ENCODE data around the gene HEATR1. TPM values are rescaled to one million over a fixed set of nuclear protein-coding genes. Genes with fewer than 3 reads are reported as not detected.
"Not testable (repeated sequence)": the region's sequence is repeated elsewhere in the genome, so short reads cannot be mapped to it uniquely, and the experiment has no call there.

Gene HEATR1
- total and polyA plus RNA-seq, 2 donors = 7.1 to 17.7 TPM

DNA sequence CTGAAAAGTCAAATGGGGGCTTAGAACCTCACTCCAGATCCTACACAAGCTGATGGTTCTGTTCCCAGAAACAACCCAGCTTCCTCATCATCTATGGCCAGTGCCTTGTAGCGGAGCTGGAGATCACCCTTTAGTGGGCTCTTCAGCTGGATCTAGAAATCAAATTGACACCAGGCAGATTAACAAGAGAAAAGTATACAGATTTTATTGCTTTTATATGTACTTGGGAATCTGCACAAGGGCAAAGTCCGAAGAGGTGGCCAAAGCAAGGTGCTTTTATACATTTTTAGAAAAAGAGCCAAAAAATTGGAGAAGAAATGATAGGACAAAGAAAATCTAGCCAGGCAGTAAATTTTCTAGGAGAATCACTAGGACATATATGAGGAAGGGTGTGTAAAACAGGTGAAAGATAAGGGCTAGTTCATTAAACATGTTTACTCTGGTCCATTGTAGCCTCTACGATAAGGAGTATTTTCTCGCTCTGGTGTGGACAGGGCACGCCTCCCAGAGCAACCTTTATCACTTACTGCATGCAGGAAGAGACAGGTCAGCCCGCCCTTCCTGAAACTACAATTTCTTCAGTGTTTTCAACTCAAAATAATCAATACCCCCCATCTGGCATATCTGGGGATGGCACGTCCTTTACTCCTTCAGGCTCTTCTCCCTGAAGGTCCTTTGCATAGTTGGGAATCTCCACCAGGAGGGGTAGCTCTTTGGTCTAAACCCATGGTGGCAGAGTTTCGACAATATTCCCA lies 94.5 kb downstream of the HEATR1 start:
- DNase-seq (ENCODE audit: low read depth in 6 of 9, low spot score in 9 of 9) = no peak
- Histone ChIP-seq H3K27me3 (ENCODE audit: control insufficient read depth in 2 of 2, insufficient read depth in 1 of 2, low read length in 1 of 2) (no peaks in the 10 kb centered on the region), H3K4me1 (ENCODE audit: control insufficient read depth in 2 of 2, insufficient read depth in 2 of 2, low read length in 2 of 2) (no peaks in the 10 kb centered on the region), H3K4me3 (ENCODE audit: low read length in 2 of 2) (no peak overlapping the region), H3K27ac (ENCODE audit: low read depth in 1 of 2, low read length in 1 of 2) (no peak overlapping the region), H3K36me3 (ENCODE audit: control insufficient read depth in 2 of 2, insufficient read depth in 2 of 2, low read length in 1 of 2) (no peaks in the 10 kb centered on the region), H3K9me3 (ENCODE audit: control insufficient read depth in 2 of 2, insufficient read depth in 1 of 2, low read length in 1 of 2) (no peaks in the 10 kb centered on the region)
- WGBS = 95% methylated on average over 8 of the region's 8 CpGs

DNA sequence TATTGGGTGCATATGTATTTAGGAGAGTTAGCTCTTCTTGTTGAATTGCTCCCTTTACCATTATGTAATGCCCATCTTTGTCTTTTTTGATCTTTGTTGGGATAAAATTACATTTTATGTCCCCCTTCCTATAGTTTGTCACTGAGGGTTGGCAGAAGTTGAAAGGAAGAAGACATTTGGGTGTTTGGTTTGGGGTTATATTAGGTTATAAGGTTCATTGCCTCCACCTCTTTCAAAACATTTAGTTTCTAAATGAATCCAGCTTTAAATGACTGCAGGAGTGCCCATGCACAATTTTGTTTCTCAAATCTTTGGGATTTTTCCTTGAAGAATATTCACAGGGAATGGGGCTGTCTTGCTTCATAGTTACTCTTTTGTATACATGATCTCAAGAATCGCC lies 95.1 kb downstream of the HEATR1 start:
- no peaks in the 10 kb centered on the region for H3K36me3 ChIP-seq (ENCODE audit: control insufficient read depth in 2 of 2, insufficient read depth in 2 of 2, low read length in 1 of 2)
- H3K27ac ChIP-seq (ENCODE audit: low read depth in 1 of 2, low read length in 1 of 2) = no peak overlapping the region
- WGBS = 98% methylated on average over 1 of the region's 1 CpG
- no peak for DNase-seq (ENCODE audit: low read depth in 6 of 9, low spot score in 9 of 9)
- H3K27me3 ChIP-seq (ENCODE audit: control insufficient read depth in 2 of 2, insufficient read depth in 1 of 2, low read length in 1 of 2) = no peaks in the 10 kb centered on the region
- no peak overlapping the region for H3K4me3 ChIP-seq (ENCODE audit: low read length in 2 of 2)
- no peaks in the 10 kb centered on the region for H3K9me3 ChIP-seq (ENCODE audit: control insufficient read depth in 2 of 2, insufficient read depth in 1 of 2, low read length in 1 of 2)
- no peaks in the 10 kb centered on the region for H3K4me1 ChIP-seq (ENCODE audit: control insufficient read depth in 2 of 2, insufficient read depth in 2 of 2, low read length in 2 of 2)

DNA sequence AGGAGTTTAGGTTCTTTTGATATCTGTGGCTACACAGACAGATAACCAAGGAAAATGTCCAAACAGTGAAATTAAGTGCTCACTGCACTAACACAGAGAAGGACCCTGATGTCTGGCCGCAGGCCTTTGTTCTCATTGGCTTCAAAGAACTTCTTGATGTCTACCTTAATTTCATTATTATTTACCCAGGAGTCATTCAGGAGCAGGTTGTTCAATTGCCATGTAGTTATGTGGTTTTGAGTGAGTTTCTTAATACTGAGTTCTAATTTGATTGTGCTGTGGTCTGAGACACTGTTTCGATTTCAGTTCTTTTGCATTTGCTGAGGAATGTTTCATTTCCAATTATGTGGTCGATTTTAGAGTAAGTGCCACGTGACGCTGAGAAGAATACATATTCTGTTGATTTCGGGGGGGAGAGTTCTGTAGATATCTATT lies 95.7 kb downstream of the HEATR1 start:
- H3K27me3 ChIP-seq (ENCODE audit: control insufficient read depth in 2 of 2, insufficient read depth in 1 of 2, low read length in 1 of 2) = no peaks in the 10 kb centered on the region
- no peak overlapping the region for H3K4me3 ChIP-seq (ENCODE audit: low read length in 2 of 2)
- H3K27ac ChIP-seq (ENCODE audit: low read depth in 1 of 2, low read length in 1 of 2) = no peak overlapping the region
- 97% methylated on average over 6 of the region's 6 CpGs for WGBS
- H3K4me1 ChIP-seq (ENCODE audit: control insufficient read depth in 2 of 2, insufficient read depth in 2 of 2, low read length in 2 of 2) = no peaks in the 10 kb centered on the region
- no peak for DNase-seq (ENCODE audit: low read depth in 6 of 9, low spot score in 9 of 9)
- no peaks in the 10 kb centered on the region for H3K36me3 ChIP-seq (ENCODE audit: control insufficient read depth in 2 of 2, insufficient read depth in 2 of 2, low read length in 1 of 2)
- no peaks in the 10 kb centered on the region for H3K9me3 ChIP-seq (ENCODE audit: control insufficient read depth in 2 of 2, insufficient read depth in 1 of 2, low read length in 1 of 2)

DNA sequence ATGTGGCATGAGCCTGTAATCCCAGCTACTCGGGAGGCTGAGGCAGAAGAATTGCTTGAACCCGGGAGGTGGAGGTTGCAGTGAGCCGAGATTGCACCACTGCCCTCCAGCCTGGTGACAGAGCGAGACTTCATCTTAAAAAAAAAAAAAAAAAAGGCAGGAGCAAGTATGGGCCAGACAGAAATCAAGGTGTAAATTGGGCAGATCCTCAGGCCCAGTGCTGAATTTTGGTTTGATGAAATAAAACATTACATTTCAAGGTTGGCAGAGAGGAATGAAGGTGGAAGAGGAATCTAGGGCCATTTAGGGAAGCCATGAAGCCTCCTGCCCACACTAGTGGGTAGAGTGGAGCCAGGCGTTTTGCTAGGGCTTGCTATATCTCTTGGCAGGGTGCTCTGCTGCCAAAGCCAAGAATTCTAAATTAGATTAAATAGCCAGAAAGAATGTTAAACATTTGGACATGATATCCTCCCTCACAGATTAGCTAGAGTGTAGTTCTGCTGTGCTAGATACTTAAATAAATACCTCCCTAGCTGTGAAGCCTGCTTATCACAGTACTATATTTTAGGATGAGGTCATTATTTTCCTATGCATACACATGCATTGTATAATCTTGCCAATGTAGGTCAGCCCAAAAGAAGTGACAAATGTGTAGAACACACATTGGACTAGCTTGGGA lies 97.2 kb downstream of the HEATR1 start:
- 94% methylated on average over 5 of the region's 5 CpGs for WGBS
- Histone ChIP-seq H3K27me3 (ENCODE audit: control insufficient read depth in 2 of 2, insufficient read depth in 1 of 2, low read length in 1 of 2) (no peaks in the 10 kb centered on the region), H3K36me3 (ENCODE audit: control insufficient read depth in 2 of 2, insufficient read depth in 2 of 2, low read length in 1 of 2) (no peaks in the 10 kb centered on the region), H3K4me3 (ENCODE audit: low read length in 2 of 2) (no peak overlapping the region), H3K4me1 (ENCODE audit: control insufficient read depth in 2 of 2, insufficient read depth in 2 of 2, low read length in 2 of 2) (peaks cover 0 to 7% of the 10 kb centered on the region in 2 donors), H3K9me3 (ENCODE audit: control insufficient read depth in 2 of 2, insufficient read depth in 1 of 2, low read length in 1 of 2) (no peaks in the 10 kb centered on the region), H3K27ac (ENCODE audit: low read depth in 1 of 2, low read length in 1 of 2) (no peak overlapping the region)
- no peak for DNase-seq (ENCODE audit: low read depth in 6 of 9, low spot score in 9 of 9)

DNA sequence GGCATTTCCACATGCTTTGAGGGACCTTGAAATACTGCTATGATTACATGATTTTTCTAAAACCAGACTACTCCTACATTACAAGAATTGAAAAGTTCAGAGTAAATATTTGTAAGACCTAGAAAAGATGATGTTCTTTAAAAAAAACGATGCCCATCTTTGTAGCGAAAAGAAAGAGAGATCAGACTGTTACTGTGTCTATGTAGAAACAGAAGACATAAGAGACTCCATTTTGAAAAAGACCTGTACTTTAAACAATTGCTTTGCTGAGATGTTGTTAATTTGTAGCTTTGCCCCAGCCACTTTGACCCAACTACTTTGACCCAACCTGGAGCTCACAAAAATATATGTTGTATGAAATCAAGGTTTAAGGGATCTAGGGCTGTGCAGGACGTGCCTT lies 100.0 kb downstream of the HEATR1 start:
- H3K9me3 ChIP-seq (ENCODE audit: control insufficient read depth in 2 of 2, insufficient read depth in 1 of 2, low read length in 1 of 2); H3K4me1 ChIP-seq (ENCODE audit: control insufficient read depth in 2 of 2, insufficient read depth in 2 of 2, low read length in 2 of 2); H3K4me3 ChIP-seq (ENCODE audit: low read length in 2 of 2); DNase-seq (ENCODE audit: low read depth in 6 of 9, low spot score in 9 of 9); H3K27ac ChIP-seq (ENCODE audit: low read depth in 1 of 2, low read length in 1 of 2); H3K36me3 ChIP-seq (ENCODE audit: control insufficient read depth in 2 of 2, insufficient read depth in 2 of 2, low read length in 1 of 2); H3K27me3 ChIP-seq (ENCODE audit: control insufficient read depth in 2 of 2, insufficient read depth in 1 of 2, low read length in 1 of 2): not testable (repeated sequence)
- WGBS = 96% methylated on average over 3 of the region's 3 CpGs

DNA sequence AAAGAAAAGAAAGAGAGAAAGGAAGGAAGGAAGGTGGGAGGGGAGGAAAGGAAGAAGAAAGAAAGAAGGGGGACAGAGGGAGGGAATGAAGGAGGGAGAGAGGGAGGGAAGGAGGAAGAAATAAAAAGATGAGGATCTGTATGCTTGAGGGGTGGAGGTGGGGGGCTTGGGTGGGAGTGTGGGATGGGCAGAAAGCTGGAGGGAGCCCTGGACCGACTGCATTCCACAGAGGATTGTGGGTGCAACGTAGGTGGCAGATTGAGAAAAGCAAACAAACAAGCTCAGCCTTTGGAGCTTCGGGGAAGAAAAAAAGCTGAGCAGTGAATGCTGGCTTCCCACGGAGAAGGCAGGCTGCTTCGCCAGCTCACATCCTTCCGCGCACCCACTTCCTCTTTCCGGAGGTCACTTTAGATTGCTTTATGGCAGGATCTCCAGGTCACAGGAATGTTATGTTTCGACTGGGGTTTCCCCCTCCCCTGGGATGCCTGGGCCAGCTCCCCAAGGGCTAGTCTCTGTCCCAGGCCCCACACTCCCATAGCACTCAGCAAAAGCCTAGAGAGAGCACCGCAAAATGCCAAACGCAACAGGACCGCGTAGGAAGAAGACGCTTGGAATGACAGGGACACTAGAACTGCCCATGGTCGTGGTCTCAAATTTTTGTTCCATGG lies 101.2 kb downstream of the HEATR1 start:
- 40% methylated on average over 15 of the region's 15 CpGs for WGBS
- DNase-seq (ENCODE audit: low read depth in 6 of 9, low spot score in 9 of 9) = peak in 2 of 9 donors; percentile 19 to 41
- Histone ChIP-seq H3K27me3 (ENCODE audit: control insufficient read depth in 2 of 2, insufficient read depth in 1 of 2, low read length in 1 of 2) (no peaks in the 10 kb centered on the region), H3K9me3 (ENCODE audit: control insufficient read depth in 2 of 2, insufficient read depth in 1 of 2, low read length in 1 of 2) (no peaks in the 10 kb centered on the region), H3K36me3 (ENCODE audit: control insufficient read depth in 2 of 2, insufficient read depth in 2 of 2, low read length in 1 of 2) (no peaks in the 10 kb centered on the region), H3K4me3 (ENCODE audit: low read length in 2 of 2) (peak overlapping the region in 1 of 2 donors; percentile 20), H3K27ac (ENCODE audit: low read depth in 1 of 2, low read length in 1 of 2) (no peak overlapping the region), H3K4me1 (ENCODE audit: control insufficient read depth in 2 of 2, insufficient read depth in 2 of 2, low read length in 2 of 2) (peaks cover 0 to 7% of the 10 kb centered on the region in 2 donors)

DNA sequence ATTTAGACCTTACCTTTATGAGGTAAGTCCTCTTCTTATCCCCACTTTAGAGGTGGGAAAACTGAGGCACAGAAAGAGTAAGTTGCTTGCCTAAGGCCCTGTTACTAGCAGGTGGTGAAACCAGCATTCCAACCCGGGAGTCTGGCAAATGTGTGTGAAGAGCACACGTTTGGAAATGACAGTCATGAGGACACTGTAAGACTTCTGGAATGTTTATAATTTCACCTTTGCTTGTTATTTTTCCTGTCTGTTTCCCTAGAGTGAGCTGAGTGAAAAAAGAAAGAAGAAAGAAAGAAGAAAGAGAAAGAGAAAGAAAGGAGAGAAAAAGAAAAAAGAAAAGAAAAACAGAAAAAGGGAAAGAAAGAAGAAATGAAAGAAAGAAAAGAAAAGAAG lies 101.7 kb downstream of the HEATR1 start:
- Histone ChIP-seq H3K9me3 (ENCODE audit: control insufficient read depth in 2 of 2, insufficient read depth in 1 of 2, low read length in 1 of 2) (no peaks in the 10 kb centered on the region), H3K4me1 (ENCODE audit: control insufficient read depth in 2 of 2, insufficient read depth in 2 of 2, low read length in 2 of 2) (peaks cover 0 to 7% of the 10 kb centered on the region in 2 donors), H3K27me3 (ENCODE audit: control insufficient read depth in 2 of 2, insufficient read depth in 1 of 2, low read length in 1 of 2) (no peaks in the 10 kb centered on the region), H3K27ac (ENCODE audit: low read depth in 1 of 2, low read length in 1 of 2) (no peak overlapping the region), H3K36me3 (ENCODE audit: control insufficient read depth in 2 of 2, insufficient read depth in 2 of 2, low read length in 1 of 2) (no peaks in the 10 kb centered on the region), H3K4me3 (ENCODE audit: low read length in 2 of 2) (no peak overlapping the region)
- DNase-seq (ENCODE audit: low read depth in 6 of 9, low spot score in 9 of 9) = no peak
- WGBS = 75% methylated on average over 2 of the region's 2 CpGs

DNA sequence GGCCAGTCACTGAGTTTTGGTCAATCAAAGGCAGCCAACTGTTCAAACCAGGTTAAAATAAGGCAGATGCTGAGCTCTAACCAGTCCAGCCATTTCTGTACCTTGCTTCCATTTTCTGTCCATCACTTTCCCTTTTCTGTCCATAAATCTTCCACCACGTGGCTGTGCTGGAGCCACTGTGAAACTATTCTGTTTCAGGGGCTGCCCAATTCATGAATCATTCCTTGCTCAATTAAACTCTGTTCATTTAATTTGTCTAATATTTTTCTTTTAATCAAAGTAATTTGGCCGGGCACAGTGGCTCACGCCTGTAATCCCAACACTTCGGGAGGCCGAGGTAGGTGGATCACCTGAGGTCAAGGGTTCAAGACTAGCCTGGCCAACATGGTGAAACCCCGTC lies 103.2 kb downstream of the HEATR1 start:
- Histone ChIP-seq H3K27ac (ENCODE audit: low read depth in 1 of 2, low read length in 1 of 2) (no peak overlapping the region), H3K4me3 (ENCODE audit: low read length in 2 of 2) (no peak overlapping the region), H3K27me3 (ENCODE audit: control insufficient read depth in 2 of 2, insufficient read depth in 1 of 2, low read length in 1 of 2) (no peaks in the 10 kb centered on the region), H3K9me3 (ENCODE audit: control insufficient read depth in 2 of 2, insufficient read depth in 1 of 2, low read length in 1 of 2) (no peaks in the 10 kb centered on the region), H3K4me1 (ENCODE audit: control insufficient read depth in 2 of 2, insufficient read depth in 2 of 2, low read length in 2 of 2) (peaks cover 0 to 7% of the 10 kb centered on the region in 2 donors), H3K36me3 (ENCODE audit: control insufficient read depth in 2 of 2, insufficient read depth in 2 of 2, low read length in 1 of 2) (no peaks in the 10 kb centered on the region)
- 94% methylated on average over 6 of the region's 6 CpGs for WGBS
- DNase-seq (ENCODE audit: low read depth in 6 of 9, low spot score in 9 of 9) = no peak
